SK-N-MC (cell line): ENCODE results near the gene ACO2.

Source experiments
- DNase-seq: peaks from one replicate; pipeline ENCODE4 v3.0.0-alpha.2; 2011; ENCODE audit warnings: low read depth, low spot score
- H3K27ac ChIP-seq: fragments of 200-600 bp; sonication (generic); 2 replicates; pipeline ENCODE4 v1.5.1; 2016; ENCODE audit warnings: mixed run types
- H3K36me3 ChIP-seq: fragments of 200-600 bp; sonication (generic); 2 replicates; pipeline ENCODE4 v1.6.1; 2017; ENCODE audit warnings: antibody characterized with exemption, low read length, mixed read lengths; ENCODE audit not compliant: insufficient read depth
- H3K4me3 ChIP-seq: fragments of 200-600 bp; sonication (generic); 2 replicates; pipeline ENCODE4 v1.5.1; 2016
- H3K9ac ChIP-seq: fragments of 200-600 bp; sonication (generic); 2 replicates; pipeline ENCODE4 v1.8.0; 2017; ENCODE audit warnings: mixed run types, mixed read lengths; ENCODE audit not compliant: insufficient read length
- H3K9me3 ChIP-seq: fragments of 200-600 bp; sonication (generic); 2 replicates; pipeline ENCODE4 v1.6.1; 2017; ENCODE audit warnings: low read depth, mild to moderate bottlenecking, antibody characterized with exemption, low read length, moderate library complexity, mixed read lengths
- EZH2 ChIP-seq: fragments of 200-600 bp; sonication (generic); IDR thresholded peaks from one replicate; pipeline ENCODE4 v1.6.1; 2017; ENCODE audit warnings: antibody characterized with exemption
- FOXP2 ChIP-seq: optimal IDR thresholded peaks from 2 replicates; pipeline ENCODE3; 2011; ENCODE audit warnings: mild to moderate bottlenecking, moderate library complexity; ENCODE audit not compliant: insufficient read depth; ENCODE audit errors: extremely low read length, control extremely low read depth
- POLR2AphosphoS5 ChIP-seq: IDR thresholded peaks from 2 replicates; pipeline ENCODE4 v1.6.1; 2012; ENCODE audit warnings: mild to moderate bottlenecking, low read depth, low read length, borderline replicate concordance

The ACO2 gene

DNA sequence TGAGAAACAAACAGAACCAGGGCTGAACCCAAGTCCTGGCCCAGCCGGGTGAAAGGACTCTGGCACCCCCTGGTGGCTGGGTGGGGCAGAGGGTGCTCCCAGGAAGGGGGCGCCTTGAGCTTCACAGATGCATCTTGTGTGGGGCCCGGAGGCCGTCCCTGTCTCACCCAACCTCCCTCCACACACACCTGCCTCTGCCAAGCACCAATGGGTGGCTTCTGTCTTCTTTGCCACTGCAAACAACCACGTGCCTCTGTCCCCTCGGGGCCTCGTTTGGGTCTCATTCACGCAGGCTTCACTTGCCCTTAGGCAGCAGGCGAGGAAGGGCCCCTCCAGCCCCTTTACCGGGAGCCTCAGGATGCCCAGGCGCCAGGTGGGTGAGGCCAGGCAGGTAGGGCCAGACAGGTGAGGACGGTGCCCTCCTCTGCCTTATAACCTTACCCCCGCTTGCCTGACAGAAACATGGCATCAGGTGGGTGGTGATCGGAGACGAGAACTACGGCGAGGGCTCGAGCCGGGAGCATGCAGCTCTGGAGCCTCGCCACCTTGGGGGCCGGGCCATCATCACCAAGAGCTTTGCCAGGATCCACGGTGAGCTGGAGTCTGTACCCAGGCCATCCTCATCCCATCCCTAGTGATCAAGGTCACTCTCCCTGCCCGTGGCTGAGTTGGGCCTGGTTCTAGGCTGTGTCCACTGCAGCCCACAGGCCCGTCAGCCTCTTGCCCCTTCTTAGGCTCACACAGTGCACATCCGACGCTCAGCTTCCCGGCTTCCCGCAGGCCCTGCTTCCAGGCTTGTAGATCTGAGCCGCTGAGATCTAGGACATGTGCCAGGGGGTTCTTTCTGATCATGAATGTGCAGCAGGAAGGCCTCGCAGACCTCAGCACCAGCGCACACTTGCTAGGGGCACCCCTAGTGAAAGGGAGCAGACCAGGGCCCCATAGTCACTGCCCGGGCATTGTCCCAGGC lies 58.2 kb downstream of the ACO2 start:
- H3K27ac ChIP-seq: peak overlapping the region; percentile 60
- peaks cover 68% of the 10 kb centered on the region for H3K36me3 ChIP-seq
- TF ChIP-seq FOXP2 (no peak), POLR2AphosphoS5 (peak; percentile 29; the same call in 1 of the 2 replicates), EZH2 (no peak)
- no peak for DNase-seq
- H3K9me3 ChIP-seq: no peaks in the 10 kb centered on the region
- no peak overlapping the region for H3K4me3 ChIP-seq
- H3K9ac ChIP-seq: no peak overlapping the region

DNA sequence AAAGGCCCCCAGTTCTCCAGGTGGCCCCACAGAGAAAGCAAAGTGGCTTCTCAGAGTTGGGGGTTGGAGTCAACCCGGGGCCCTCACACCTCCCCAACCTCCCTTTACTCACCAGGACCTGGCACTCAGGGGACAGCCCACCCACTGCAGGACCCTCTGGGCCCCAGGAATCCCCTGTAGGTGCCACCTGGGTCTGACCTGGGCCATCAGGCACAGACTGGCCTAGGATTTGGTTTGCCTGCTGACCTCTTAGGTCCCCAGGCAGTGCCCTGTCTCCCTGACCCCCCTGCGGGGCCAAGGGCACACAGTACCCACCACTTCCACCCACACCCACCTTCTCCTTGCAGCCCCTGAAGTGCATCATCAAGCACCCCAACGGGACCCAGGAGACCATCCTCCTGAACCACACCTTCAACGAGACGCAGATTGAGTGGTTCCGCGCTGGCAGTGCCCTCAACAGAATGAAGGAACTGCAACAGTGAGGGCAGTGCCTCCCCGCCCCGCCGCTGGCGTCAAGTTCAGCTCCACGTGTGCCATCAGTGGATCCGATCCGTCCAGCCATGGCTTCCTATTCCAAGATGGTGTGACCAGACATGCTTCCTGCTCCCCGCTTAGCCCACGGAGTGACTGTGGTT lies 59.3 kb downstream of the ACO2 start:
- Histone ChIP-seq H3K36me3 (peaks cover 79% of the 10 kb centered on the region), H3K9me3 (no peaks in the 10 kb centered on the region), H3K4me3 (no peak overlapping the region), H3K9ac (no peak overlapping the region), H3K27ac (peak overlapping the region; percentile 64; the same call in 1 of the 2 replicates)
- TF ChIP-seq EZH2: no peak
- TF ChIP-seq POLR2AphosphoS5: no peak
- no peak for TF ChIP-seq FOXP2
- DNase-seq: no peak

DNA sequence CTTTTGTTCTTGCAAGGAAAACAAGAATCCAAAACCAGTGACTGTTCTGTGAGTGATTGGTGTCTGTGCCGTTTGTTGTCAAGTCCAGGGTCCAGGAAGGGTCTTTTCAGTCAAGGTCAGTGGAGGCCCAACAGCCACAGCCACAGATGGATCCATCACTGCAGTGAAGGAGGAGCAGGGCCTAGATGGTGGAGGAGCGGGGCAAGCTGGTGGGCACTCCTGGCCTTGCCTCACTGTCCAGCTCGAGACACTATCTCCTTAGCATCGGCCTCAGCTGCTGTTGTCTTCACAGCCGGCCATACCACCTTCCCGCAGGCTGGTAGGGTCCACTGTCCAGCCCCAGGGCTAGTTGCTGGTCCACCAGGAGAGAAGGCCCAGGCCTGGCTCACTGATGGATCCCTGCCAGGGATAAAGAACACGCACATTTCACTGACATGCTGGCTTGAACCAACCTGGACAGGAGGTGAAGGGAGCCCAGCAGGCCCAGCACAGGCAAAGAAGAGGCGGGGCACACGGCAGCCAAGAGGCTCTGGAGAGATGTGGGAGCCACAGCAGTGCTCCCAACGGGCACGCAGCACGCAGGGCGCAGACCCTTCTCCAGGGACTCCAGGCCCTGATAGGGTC lies 60.1 kb downstream of the ACO2 start:
- TF ChIP-seq POLR2AphosphoS5: no peak
- no peak overlapping the region for H3K4me3 ChIP-seq
- no peak overlapping the region for H3K9ac ChIP-seq
- 0 out of 2 replicates have a peak overlapping the region, but pooled peaks have one; percentile 64 for H3K27ac ChIP-seq
- DNase-seq: no peak
- H3K36me3 ChIP-seq: peaks cover 74% of the 10 kb centered on the region
- H3K9me3 ChIP-seq: no peaks in the 10 kb centered on the region

DNA sequence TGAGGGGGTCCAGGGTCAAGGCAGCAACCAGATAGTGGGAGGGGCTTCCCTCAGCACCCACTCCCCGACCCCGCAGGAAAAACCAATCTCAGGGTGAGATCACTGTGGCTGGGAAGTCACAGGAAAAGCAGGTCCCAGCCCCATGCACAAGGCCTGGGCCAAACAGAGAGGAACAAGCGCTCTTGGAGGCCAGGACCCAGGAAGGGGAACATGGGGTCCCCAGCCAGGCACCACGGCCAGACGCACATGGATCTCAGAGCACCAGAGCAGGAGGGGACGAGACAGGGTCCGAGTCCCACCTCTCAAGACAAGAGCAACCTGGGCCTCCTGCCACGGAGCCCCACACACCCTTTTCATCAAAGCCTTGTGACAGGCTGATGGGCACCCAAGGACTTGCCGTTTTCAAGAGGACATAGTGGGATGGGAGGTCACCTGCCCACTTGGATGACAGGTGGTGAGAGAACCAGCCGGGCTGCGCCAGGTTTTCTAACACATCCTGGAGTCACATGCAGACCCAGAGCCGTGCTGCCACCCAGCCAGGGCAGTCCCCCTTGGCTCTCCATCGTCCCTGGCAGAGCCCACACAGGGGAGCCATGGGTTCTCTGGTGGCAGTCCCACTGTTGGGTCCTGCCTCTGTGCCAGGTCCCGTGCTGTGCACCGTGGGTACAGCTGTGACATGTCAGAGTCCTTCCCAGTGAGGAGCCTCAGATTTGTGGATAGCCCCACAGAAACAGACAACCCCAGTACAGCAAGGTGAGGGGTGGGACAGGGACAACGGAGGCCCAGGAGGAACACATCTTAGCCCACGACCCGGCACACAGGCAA lies 62.2 kb downstream of the ACO2 start:
- no peak overlapping the region for H3K4me3 ChIP-seq
- peaks cover 63% of the 10 kb centered on the region for H3K36me3 ChIP-seq
- no peak overlapping the region for H3K9ac ChIP-seq
- DNase-seq: no peak
- TF ChIP-seq POLR2AphosphoS5 (no peak), FOXP2 (no peak), EZH2 (no peak)
- H3K9me3 ChIP-seq: no peaks in the 10 kb centered on the region
- H3K27ac ChIP-seq: no peak overlapping the region

DNA sequence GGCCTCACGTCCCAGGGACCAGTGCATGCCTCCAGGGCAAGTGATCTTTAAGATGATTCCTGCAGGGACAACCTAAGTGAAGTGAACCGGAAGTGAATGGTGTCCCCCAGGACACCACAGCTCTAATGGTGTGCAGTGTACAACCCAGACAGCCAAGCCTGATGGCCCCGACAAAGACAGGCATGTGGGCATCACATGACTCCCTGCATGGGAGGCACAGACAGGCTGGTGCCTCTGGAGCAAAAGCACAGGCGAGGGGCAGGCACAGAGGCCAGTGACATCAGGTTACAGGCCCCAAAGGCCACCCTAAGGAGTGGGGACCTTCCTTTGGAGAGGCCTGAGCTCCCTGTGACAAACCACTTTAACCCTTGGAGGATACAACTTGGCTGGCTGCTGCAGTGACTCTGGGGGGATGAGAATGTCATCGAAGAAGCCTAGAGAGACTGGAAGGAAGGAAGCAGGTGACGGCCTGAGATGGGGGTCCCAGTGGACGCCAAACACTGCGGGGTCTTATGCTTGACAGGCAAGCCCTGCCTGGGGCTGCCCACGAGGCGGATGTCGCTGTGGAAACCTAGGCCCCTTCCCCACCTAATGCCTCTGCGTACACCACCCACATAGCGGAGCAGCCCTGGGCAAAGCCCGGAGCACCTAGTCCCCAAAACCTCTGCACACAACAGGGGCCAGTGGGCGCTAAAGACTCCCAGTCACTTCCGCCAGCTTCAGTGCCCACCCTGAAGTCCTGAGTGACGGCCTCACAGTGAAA lies 63.0 kb downstream of the ACO2 start:
- no peak overlapping the region for H3K9ac ChIP-seq
- TF ChIP-seq POLR2AphosphoS5 (peak; percentile 23; the same call in 1 of the 2 replicates), FOXP2 (no peak)
- H3K9me3 ChIP-seq: no peaks in the 10 kb centered on the region
- no peak overlapping the region for H3K4me3 ChIP-seq
- no peak for DNase-seq
- no peak overlapping the region for H3K27ac ChIP-seq
- peaks cover 56% of the 10 kb centered on the region for H3K36me3 ChIP-seq

DNA sequence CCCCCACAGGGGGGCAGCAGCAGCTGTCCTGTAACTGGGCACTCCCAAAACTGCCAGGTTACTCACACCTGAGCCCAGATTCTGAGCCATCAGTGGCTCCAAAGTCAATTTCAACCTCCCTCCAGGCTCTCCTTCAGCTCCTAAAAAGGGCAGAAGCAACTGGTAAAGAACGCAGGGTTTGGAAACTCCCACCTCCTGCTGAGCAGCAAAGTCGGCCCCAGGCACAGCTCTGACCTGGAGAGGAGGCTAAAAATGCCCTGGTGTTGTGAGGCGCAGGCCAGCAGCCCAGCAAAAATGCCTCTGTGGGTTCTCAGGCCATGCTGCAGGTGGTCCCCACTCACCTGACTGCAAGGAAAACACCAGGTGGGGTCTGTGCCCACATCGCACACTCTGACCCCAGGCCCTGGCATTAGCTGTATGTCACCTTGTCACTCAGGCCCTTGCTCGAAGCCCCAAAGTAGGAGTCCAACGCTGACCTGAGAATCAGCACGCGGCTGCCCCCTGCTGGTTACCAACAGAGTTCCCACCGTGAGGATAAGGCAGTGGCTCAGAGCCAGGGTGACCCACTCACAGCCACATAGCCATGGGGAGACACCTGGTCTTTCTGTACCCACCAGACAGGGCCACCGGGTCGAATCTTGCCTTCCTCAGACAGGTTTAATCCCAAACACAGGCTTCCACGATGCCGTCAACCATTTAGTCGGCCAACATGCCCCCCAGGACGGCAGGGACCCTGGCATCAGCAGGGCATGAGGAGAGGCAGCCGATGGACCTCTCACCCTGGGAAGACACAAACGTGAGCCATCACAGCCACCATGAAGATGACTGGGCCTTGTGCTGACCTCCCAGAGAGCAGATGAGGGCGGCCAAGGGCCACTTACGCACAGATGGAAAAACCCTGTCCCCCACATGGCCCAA lies 64.2 kb downstream of the ACO2 start:
- no peak for DNase-seq
- no peaks in the 10 kb centered on the region for H3K9me3 ChIP-seq
- no peak for TF ChIP-seq FOXP2
- TF ChIP-seq EZH2: no peak
- TF ChIP-seq POLR2AphosphoS5: no peak
- H3K4me3 ChIP-seq: no peak overlapping the region
- H3K9ac ChIP-seq: no peak overlapping the region
- no peak overlapping the region for H3K27ac ChIP-seq
- H3K36me3 ChIP-seq: peaks cover 45% of the 10 kb centered on the region

DNA sequence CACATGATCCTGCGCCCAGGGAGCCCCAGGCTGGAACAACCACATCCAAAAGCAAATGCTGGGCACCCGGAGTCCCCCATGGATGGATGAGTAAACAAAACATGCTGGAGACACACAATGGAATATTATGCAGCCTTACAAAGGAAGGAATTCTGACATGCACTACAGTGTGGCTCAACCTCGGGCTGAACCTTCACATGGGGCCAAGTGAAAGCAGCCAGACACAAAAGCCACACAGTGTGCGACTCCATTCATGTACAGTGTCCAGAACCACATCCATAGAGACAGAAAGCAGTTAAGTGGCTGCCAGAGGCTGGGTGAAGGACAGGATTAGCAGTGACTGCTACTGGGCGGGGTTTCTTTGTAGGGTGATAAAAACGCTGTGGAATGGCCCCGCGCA lies 65.3 kb downstream of the ACO2 start:
- no peak for TF ChIP-seq POLR2AphosphoS5
- no peak for TF ChIP-seq FOXP2
- no peak for TF ChIP-seq EZH2
- peaks cover 42% of the 10 kb centered on the region for H3K36me3 ChIP-seq
- no peak overlapping the region for H3K4me3 ChIP-seq

More for the DNA sequence above, 65.3 kb downstream of the ACO2 start:
- H3K9ac ChIP-seq: no peak overlapping the region
- H3K9me3 ChIP-seq: no peaks in the 10 kb centered on the region
- H3K27ac ChIP-seq: no peak overlapping the region
- no peak for DNase-seq
